Activated naive CD4-positive, alpha-beta T cell treated with Interleukin-2 at 50 U/mL for 16 hours (primary cell): ENCODE results near the gene IL34.
"Not testable (repeated sequence)": the region's sequence is repeated elsewhere in the genome, so short reads cannot be mapped to it uniquely, and the experiment has no call there.

Experiments used
- DNase-seq: peaks from one replicate; pipeline ENCODE4 v3.0.0-alpha.2; 2020

IL34 gene

DNA sequence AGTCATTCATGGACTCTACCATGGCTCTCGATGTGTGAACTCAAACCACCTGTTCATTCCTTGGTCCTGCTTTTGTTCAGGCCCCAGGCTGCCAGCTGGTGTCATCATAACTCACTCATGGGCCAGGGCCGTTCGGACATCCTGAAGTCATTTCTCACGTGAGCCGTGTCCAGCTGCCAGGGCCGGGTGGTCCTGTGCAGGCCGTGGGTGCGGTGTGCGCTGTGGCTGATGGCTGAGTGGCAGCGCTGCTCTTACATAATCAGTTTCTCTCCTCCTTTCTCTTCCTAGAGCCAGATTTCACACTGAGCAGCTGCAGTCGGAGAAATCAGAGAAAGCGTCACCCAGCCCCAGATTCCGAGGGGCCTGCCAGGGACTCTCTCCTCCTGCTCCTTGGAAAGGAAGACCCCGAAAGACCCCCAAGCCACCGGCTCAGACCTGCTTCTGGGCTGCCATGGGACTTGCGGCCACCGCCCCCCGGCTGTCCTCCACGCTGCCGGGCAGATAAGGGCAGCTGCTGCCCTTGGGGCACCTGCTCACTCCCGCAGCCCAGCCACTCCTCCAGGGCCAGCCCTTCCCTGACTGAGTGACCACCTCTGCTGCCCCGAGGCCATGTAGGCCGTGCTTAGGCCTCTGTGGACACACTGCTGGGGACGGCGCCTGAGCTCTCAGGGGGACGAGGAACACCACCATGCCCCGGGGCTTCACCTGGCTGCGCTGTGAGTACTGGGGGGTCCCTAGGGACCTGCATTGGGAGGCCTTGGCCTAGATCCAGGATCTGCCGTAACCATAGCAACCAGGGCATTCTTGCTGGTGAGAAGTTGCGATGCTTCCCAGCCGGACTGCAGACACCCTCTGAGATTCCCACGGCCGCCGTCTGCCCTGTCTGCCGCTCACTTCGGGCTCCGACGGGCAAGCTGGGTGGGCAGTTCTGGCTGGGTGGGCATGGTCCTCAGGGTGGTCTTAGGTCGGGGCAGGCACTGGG is at the start of gene IL34:
IL34 (plus strand) TSS at position 300 of the 982 bp plus-strand sequence; CDS start at position 689, 389 bp downstream.
- no peak for DNase-seq

DNA sequence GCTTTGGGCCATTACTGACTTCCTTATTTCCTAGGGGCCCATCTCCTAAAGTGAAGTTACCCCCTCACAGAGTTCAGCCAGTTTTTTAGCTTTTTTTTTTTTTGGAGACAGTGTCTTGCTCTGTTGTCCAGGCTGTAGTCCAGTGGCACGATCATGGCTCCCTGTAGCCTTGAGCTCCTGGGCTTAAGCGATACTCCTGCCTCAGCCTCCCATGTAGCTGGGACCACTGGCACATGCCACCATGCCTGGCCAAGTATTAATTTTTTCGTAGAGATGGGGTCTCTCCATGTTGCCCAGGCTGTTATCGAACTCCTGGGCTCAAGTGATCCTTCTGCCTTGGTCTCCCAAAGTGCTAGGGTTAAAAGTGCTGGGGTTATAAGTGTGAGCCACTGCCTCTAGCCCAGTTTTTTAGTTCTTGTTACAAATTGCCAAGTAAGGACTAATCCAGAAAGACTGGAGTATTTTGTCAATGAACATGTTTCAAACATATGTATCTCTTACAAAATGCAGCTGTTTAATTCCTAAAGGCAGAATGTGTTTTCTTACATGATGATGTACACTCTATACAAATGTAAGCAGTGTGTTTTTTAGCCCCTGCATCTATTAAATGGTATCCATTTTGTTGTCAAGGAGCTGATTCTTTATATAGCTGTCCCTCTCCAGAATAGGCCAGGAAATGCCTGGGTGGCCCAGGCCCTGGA is 49.1 kb upstream of the IL34 start:
- DNase-seq = no peak

- DNase-seq = no peak
Measured at GRCh38 chr16:70598937-70599503, 47.3 kb upstream of the IL34 start.

GRCh38 chr16:70600730-70601129 is 45.6 kb upstream of the IL34 start:
- no peak for DNase-seq

DNA sequence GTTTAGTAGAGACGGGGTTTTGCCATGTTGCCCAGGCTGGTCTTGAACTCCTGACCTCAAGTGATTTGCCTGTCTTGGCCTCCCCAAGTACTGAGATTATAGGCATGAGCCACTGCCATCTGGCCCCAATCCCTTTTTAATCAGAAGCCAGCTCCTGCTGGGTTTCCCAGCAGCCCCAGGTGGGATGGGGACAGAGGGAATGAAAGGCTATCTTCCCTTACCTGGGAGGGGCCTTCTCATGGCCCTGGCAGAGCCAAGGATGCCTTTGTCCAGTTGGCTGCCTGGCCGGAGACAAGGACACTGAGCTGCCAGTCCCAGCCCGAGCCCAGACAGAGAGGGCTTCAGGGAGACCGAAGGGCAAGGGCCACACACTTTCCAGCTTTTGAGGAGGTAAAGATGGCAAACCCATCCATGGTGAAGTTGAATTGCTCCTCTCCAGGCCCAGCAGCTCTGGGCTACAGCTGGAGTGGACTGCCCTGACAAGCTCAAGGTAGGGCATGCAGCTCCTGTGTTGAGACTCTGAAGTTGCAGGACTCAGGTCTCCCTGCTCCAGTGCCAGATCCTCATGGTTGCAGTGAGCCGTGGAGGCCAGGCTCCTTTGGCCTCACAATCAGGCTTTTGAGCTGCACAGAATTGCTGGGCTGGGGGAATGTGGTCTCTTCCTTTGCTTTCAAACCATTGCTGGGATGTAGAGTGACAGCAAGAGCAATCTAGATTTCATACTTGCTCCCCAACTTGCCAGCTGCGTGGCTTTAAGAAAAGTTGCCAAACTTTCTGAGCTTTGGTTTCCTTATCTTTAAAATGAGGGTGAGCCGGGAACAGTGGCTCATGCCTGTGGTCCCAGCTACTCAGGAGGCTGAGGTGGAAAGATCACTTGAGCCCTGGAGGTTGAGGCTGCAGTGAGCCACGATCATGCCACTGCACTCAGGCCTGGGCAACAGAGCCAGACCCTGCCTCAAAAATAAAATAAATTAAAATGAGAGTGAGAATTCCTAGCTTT is 44.5 kb upstream of the IL34 start:
- no peak for DNase-seq

GRCh38 chr16:70602831-70603230 is 43.5 kb upstream of the IL34 start:
- no peak for DNase-seq

GRCh38 chr16:70604407-70605282 is 41.7 kb upstream of the IL34 start:
- no peak for DNase-seq

GRCh38 chr16:70605283-70605657 is 41.1 kb upstream of the IL34 start:
- no peak for DNase-seq

DNA sequence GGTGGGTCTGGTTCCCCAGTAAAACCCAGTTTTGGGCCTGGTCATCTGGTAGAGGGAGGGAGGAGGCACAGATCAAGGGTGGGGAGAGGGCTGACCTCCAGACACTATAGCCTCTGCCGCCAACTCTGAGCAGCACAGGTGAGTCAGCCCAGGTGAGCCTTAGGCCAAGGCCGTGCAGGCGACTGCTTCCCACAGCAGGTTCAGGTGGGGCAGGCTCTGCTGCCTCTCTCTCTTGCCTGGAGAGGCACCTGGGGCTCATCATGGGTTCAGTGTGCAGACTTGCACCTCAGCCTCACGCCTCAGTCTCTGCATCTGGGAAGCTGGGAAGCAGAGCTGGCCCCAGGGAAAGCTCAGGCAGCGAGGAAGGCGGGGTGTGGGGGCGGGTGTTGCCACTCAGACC is 37.8 kb upstream of the IL34 start:
- DNase-seq = no peak

DNA sequence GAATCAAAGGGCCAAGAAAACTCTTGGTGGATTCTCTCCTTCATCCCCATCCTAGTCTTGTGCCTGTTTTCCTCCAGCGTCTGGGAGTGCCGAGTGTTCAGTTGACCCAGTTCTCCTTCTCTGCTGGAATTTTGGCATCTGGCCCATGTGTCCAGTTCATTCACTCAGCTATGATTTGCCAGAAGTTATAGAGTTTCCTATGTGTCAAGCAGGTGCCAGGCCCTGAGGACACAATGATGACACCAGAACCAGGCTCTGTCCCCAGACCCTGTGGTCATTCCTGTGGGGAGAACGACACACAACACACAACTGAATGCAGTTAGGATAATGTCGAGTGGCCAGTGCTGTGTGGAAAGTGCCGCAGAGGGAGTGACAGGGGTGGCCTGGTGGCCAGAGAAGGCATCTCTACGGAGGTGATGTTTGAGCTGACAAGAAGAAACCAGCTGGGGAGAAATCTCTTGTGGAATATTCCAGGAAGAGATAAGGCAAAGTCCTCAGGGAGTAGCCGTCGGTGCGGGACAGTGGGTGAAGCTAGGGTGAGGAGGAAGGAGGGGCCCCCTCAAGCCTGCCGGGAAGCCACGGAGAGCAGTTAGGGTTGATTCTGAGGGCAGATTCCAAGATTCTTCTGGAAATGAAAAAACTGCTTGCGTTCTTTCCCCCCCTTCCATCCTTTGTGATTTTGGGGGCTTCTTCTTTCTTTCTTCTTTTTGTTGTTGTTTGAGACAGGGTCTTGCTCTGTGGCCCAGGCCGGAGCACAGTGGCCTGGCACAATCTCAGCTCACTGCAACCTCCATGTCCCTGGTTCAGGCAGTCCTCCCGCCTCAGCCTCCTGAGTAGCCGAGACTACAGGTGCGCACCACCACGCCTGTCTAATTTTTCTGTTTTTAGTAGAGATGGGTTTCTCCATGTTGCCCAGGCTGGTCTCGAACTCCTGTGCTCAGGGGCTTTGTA is 35.8 kb upstream of the IL34 start:
- no peak for DNase-seq

DNA sequence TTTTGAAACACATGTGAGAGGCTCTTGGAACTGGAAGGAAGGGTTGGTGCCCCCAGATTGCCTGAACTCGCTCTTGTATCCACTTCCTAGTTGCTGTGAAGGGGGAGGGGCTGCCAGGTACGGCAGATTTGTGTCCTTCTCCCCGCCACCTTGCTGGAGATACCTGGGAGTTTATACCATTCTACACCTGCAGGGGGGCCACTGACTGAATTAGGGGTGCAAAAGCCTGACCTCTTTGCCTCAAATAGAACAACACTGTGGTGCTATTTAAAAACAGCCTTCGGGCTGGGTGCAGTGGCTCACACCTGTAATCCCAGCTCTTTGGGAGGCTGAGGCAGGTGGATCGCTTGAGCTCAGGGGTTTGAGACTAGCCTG is 35.1 kb upstream of the IL34 start:
- DNase-seq = no peak

- DNase-seq = no peak
Measured at GRCh38 chr16:70611785-70612303, 34.5 kb upstream of the IL34 start.

DNA sequence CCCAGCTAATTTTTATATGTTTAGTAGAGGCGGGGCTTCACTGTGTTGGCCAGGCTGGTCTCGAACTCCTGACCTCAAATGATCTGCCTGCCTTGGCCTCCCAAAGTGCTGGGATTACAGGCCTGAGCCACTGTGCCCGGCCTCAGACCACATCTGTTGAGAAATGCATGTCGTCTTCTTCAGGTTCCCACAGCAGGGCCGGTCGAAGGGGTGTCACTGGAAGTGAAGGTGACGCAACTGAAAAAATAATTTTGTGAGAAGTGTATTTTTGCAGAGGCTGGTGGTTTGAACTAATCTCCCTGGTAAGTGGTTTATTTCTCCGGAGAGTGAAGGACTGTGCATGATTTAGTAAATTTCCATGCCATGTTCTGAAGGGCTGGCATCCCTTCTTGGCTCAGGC is 33.4 kb upstream of the IL34 start:
- no peak for DNase-seq

- DNase-seq = no peak
Measured at GRCh38 chr16:70614208-70614951, 32.0 kb upstream of the IL34 start.

- no peak for DNase-seq
Measured at GRCh38 chr16:70615945-70616344, 30.4 kb upstream of the IL34 start.

GRCh38 chr16:70621864-70622263 is 24.5 kb upstream of the IL34 start:
- not testable (repeated sequence) for DNase-seq

- no peak for DNase-seq
Measured at GRCh38 chr16:70627696-70628095, 18.7 kb upstream of the IL34 start.

GRCh38 chr16:70630960-70631745 is 15.2 kb upstream of the IL34 start:
- no peak for DNase-seq
